Measurements from ENCODE around the gene NVL. TPM values are rescaled to one million over a fixed set of nuclear protein-coding genes. Genes with fewer than 3 reads are reported as not detected.

The NVL gene
- total RNA-seq, 1 donor from 2014 or later, result 36.2 TPM

- peak; percentile 60 for FAIRE-seq
Observed at GRCh38 chr1:224203243-224204016, 126.5 kb downstream of the NVL start.

GRCh38 chr1:224201853-224202252, 128.1 kb downstream of the NVL start:
- Histone ChIP-seq H3K36me3 (ENCODE audit: insufficient read depth, low read length) (no peaks in the 10 kb centered on the region), H3K27ac (ENCODE audit: low read depth, low read length) (no peak overlapping the region), H3K79me2 (ENCODE audit: insufficient read depth, low read length) (no peaks in the 10 kb centered on the region), H3K4me3 (ENCODE audit: insufficient read depth, low read depth, low read length) (no peak overlapping the region), H3K27me3 (ENCODE audit: insufficient read depth, low read length) (no peaks in the 10 kb centered on the region), H4K20me1 (ENCODE audit: insufficient read depth, low read length) (no peaks in the 10 kb centered on the region), H3K4me1 (ENCODE audit: insufficient read depth, low read length) (peaks cover 29% of the 10 kb centered on the region), H3K4me2 (ENCODE audit: low read length) (no peak overlapping the region), H3K9ac (ENCODE audit: low read length) (no peak overlapping the region), H2AFZ (ENCODE audit: low read depth, low read length) (no peak overlapping the region), H3K9me3 (ENCODE audit: insufficient read depth, low read depth, low read length) (no peaks in the 10 kb centered on the region)
- Mint-ChIP-seq H3K9me3 (ENCODE audit: unreplicated experiment) (no peaks in the 10 kb centered on the region), H3K27ac (ENCODE audit: unreplicated experiment) (peak overlapping the region; percentile 72), H3K27me3 (ENCODE audit: low read depth, unreplicated experiment) (no peaks in the 10 kb centered on the region), H3K36me3 (ENCODE audit: low read depth, unreplicated experiment) (no peaks in the 10 kb centered on the region), H3K4me1 (ENCODE audit: low read depth, unreplicated experiment) (peaks cover 31% of the 10 kb centered on the region), H3K4me3 (ENCODE audit: unreplicated experiment) (no peak overlapping the region)
- no peak for DNase-seq (ENCODE audit: low read depth)
- TF ChIP-seq EZH2 (IDR thresholded peaks at IDR 0.05; ENCODE audit: insufficient read depth, low read length), result no peak
- TF ChIP-seq, protein P1, sequence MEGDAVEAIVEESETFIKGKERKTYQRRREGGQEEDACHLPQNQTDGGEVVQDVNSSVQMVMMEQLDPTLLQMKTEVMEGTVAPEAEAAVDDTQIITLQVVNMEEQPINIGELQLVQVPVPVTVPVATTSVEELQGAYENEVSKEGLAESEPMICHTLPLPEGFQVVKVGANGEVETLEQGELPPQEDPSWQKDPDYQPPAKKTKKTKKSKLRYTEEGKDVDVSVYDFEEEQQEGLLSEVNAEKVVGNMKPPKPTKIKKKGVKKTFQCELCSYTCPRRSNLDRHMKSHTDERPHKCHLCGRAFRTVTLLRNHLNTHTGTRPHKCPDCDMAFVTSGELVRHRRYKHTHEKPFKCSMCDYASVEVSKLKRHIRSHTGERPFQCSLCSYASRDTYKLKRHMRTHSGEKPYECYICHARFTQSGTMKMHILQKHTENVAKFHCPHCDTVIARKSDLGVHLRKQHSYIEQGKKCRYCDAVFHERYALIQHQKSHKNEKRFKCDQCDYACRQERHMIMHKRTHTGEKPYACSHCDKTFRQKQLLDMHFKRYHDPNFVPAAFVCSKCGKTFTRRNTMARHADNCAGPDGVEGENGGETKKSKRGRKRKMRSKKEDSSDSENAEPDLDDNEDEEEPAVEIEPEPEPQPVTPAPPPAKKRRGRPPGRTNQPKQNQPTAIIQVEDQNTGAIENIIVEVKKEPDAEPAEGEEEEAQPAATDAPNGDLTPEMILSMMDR (IDR thresholded peaks at IDR 0.05; ENCODE audit: insufficient read depth, low read depth, low read length), result no peak
- no peak for FAIRE-seq

More at GRCh38 chr1:224203243-224204016, 126.5 kb downstream of the NVL start:
- no peaks in the 10 kb centered on the region for H3K9me3 Mint-ChIP-seq (ENCODE audit: unreplicated experiment)
- peaks cover 31% of the 10 kb centered on the region for H3K4me1 Mint-ChIP-seq (ENCODE audit: low read depth, unreplicated experiment)
- peak; percentile 85 for DNase-seq (ENCODE audit: low read depth)
- Histone ChIP-seq H3K27ac (ENCODE audit: low read depth, low read length) (peak overlapping the region; percentile 35), H3K4me3 (ENCODE audit: insufficient read depth, low read depth, low read length) (no peak overlapping the region), H3K4me1 (ENCODE audit: insufficient read depth, low read length) (peaks cover 29% of the 10 kb centered on the region), H3K36me3 (ENCODE audit: insufficient read depth, low read length) (no peaks in the 10 kb centered on the region), H3K27me3 (ENCODE audit: insufficient read depth, low read length) (no peaks in the 10 kb centered on the region), H4K20me1 (ENCODE audit: insufficient read depth, low read length) (no peaks in the 10 kb centered on the region), H3K9ac (ENCODE audit: low read length) (peak overlapping the region; percentile 27), H3K9me3 (ENCODE audit: insufficient read depth, low read depth, low read length) (no peaks in the 10 kb centered on the region), H2AFZ (ENCODE audit: low read depth, low read length) (no peak overlapping the region), H3K4me2 (ENCODE audit: low read length) (peak overlapping the region; percentile 44), H3K79me2 (ENCODE audit: insufficient read depth, low read length) (no peaks in the 10 kb centered on the region)
- H3K36me3 Mint-ChIP-seq (ENCODE audit: low read depth, unreplicated experiment), result no peaks in the 10 kb centered on the region
- TF ChIP-seq, protein P1 (IDR thresholded peaks at IDR 0.05; ENCODE audit: insufficient read depth, low read depth, low read length), result no peak
- no peak for TF ChIP-seq EZH2 (IDR thresholded peaks at IDR 0.05; ENCODE audit: insufficient read depth, low read length)
- H3K27ac Mint-ChIP-seq (ENCODE audit: unreplicated experiment), result peak overlapping the region; percentile 68
- no peak overlapping the region for H3K4me3 Mint-ChIP-seq (ENCODE audit: unreplicated experiment)
- no peaks in the 10 kb centered on the region for H3K27me3 Mint-ChIP-seq (ENCODE audit: low read depth, unreplicated experiment)

- TF ChIP-seq, protein P1 (IDR thresholded peaks at IDR 0.05; ENCODE audit: insufficient read depth, low read depth, low read length), result no peak
- no peak for TF ChIP-seq EZH2 (IDR thresholded peaks at IDR 0.05; ENCODE audit: insufficient read depth, low read length)
Observed at GRCh38 chr1:224201383-224201782, 128.6 kb downstream of the NVL start.

More at GRCh38 chr1:224201383-224201782, 128.6 kb downstream of the NVL start:
- DNase-seq (ENCODE audit: low read depth) (no peak), FAIRE-seq (no peak)
- H3K4me1 Mint-ChIP-seq (ENCODE audit: low read depth, unreplicated experiment), result peaks cover 31% of the 10 kb centered on the region
- no peaks in the 10 kb centered on the region for H3K9me3 Mint-ChIP-seq (ENCODE audit: unreplicated experiment)
- no peak overlapping the region for H3K4me3 ChIP-seq (ENCODE audit: insufficient read depth, low read depth, low read length)
- H3K27ac ChIP-seq (ENCODE audit: low read depth, low read length), result no peak overlapping the region
- H3K27ac Mint-ChIP-seq (ENCODE audit: unreplicated experiment), result peak overlapping the region; percentile 72
- no peaks in the 10 kb centered on the region for H3K27me3 ChIP-seq (ENCODE audit: insufficient read depth, low read length)
- no peak overlapping the region for H2AFZ ChIP-seq (ENCODE audit: low read depth, low read length)
- no peak overlapping the region for H3K4me2 ChIP-seq (ENCODE audit: low read length)
- H3K9me3 ChIP-seq (ENCODE audit: insufficient read depth, low read depth, low read length), result no peaks in the 10 kb centered on the region
- peaks cover 29% of the 10 kb centered on the region for H3K4me1 ChIP-seq (ENCODE audit: insufficient read depth, low read length)
- H3K79me2 ChIP-seq (ENCODE audit: insufficient read depth, low read length), result no peaks in the 10 kb centered on the region
- no peaks in the 10 kb centered on the region for H3K27me3 Mint-ChIP-seq (ENCODE audit: low read depth, unreplicated experiment)
- no peaks in the 10 kb centered on the region for H4K20me1 ChIP-seq (ENCODE audit: insufficient read depth, low read length)
- H3K4me3 Mint-ChIP-seq (ENCODE audit: unreplicated experiment), result no peak overlapping the region
- H3K36me3 Mint-ChIP-seq (ENCODE audit: low read depth, unreplicated experiment), result no peaks in the 10 kb centered on the region
- no peaks in the 10 kb centered on the region for H3K36me3 ChIP-seq (ENCODE audit: insufficient read depth, low read length)
- H3K9ac ChIP-seq (ENCODE audit: low read length), result no peak overlapping the region

All from astrocyte (in vitro differentiated cells and primary cell).